ENCODE data around the gene GAD1.

- TF ChIP-seq POLR2AphosphoS5 (IDR thresholded peaks at IDR 0.05) = no peak
- peak; percentile 65 to 78 (median 78) for TF ChIP-seq CTCF (IDR thresholded peaks at IDR 0.05)
- TF ChIP-seq POLR2A (IDR thresholded peaks at IDR 0.05; ENCODE audit: low read depth) = no peak
- TF ChIP-seq EP300 (IDR thresholded peaks at IDR 0.05) = no peak
Observed at GRCh38 chr2:170812710-170813600, 3.7 kb upstream of the GAD1 start.
